ENCODE results near the gene ARFGEF2. TPM values are rescaled to one million over a fixed set of nuclear protein-coding genes. Genes with fewer than 3 reads are reported as not detected.

ARFGEF2 gene
- polyA plus RNA-seq, 1 donor (not counting 4 experiments of a cell fraction or from before 2014, with no cell fraction given), result 19.2 TPM

DNA sequence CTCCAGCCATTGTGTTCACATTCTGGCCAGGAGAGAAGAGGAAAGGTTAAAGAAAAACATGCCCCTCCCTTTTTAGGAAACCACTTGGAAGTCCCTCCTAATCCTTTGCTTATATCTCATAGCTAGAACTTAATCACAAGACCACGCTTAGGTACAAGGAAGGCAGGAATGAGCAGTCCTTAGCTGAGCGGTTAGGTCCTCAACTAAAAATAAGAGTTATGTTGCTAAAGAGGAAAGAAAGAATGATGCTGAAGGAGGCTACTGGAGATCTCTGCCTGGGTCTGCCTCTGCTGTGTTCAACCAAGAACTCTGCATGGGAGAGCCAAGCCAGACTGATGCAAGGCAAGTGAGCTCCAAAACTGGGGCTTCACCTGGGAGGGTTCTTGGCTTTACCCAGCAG is 11.6 kb upstream of the ARFGEF2 start:
- no peaks in the 10 kb centered on the region for H3K27me3 ChIP-seq (ENCODE audit: control insufficient read depth, extremely low read depth, insufficient read depth, low read length)
- no peaks in the 10 kb centered on the region for H3K79me2 ChIP-seq (ENCODE audit: control insufficient read depth, insufficient read depth, low read length)
- no peaks in the 10 kb centered on the region for H3K4me1 ChIP-seq (ENCODE audit: control insufficient read depth, extremely low read depth, insufficient read depth, low read length)
- no peaks in the 10 kb centered on the region for H4K20me1 ChIP-seq (ENCODE audit: control insufficient read depth, extremely low read depth, insufficient read depth, low read length)
- no peak overlapping the region for H3K9ac ChIP-seq (ENCODE audit: control insufficient read depth, extremely low read depth, insufficient read depth, low read length)
- FAIRE-seq (no peak), DNase-seq (ENCODE audit: low read depth, low spot score) (no peak)
- dilution Hi-C loops (cut with MboI; ENCODE audit: extremely low pct_ligation_motif_present, low sequenced_read_pairs), result loop anchor here (25.0 kb wide), 1 partner anchor 248 kb away; no protein-coding TSS in a partner anchor
- no peaks in the 10 kb centered on the region for H3K9me1 ChIP-seq (ENCODE audit: control insufficient read depth, extremely low read depth, insufficient read depth, low read length)
- no peak overlapping the region for H3K27ac ChIP-seq (ENCODE audit: control insufficient read depth, insufficient read depth, low read length)
- H3K36me3 ChIP-seq (ENCODE audit: control insufficient read depth in 2 of 2, extremely low read depth in 1 of 2, insufficient read depth in 2 of 2, low read length in 2 of 2), result no peaks in the 10 kb centered on the region
- H3K9me3 ChIP-seq (ENCODE audit: control insufficient read depth, low read depth, low read length), result no peaks in the 10 kb centered on the region
- no peak overlapping the region for H2AFZ ChIP-seq (ENCODE audit: control insufficient read depth, low read length)
- no peak overlapping the region for H3K4me3 ChIP-seq (ENCODE audit: control insufficient read depth in 2 of 3, extremely low read depth in 1 of 3, insufficient read depth in 2 of 3, low read depth in 1 of 3, low read length in 3 of 3)
- no peak overlapping the region for H3K4me2 ChIP-seq (ENCODE audit: control insufficient read depth, extremely low read depth, insufficient read depth, low read depth, low read length)
- TF ChIP-seq CTCF (optimal IDR thresholded peaks at IDR 0.05 in 1 of 3, IDR thresholded peaks at IDR 0.05 in 1 of 3, conservative IDR thresholded peaks at IDR 0.05 in 1 of 3; ENCODE audit: extremely low read depth in 1 of 3, insufficient read depth in 2 of 3, low read length in 3 of 3) (no peak), EZH2 (IDR thresholded peaks at IDR 0.05; ENCODE audit: low read length) (no peak)

DNA sequence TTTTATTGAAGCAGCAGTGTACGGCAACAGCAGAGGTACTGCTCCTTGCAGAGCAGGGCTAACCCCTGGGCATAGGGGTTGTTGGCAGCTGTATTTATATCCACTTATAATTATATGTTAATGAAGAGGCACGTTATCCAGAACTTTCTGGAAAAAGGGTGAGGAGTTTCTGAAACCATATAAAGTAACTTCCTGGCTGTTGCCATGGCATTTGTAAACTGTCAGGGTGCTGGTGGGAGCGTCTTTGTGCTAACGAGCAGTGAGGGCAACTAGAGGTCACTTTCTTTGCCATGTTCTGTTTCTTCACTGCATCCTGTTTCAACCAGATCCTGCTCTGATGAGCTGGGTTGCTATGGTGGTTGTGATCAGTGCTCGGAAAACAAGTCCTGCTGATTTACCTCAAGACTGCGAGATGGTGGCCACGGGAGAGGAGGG is 11.1 kb upstream of the ARFGEF2 start:
- no peaks in the 10 kb centered on the region for H3K9me3 ChIP-seq (ENCODE audit: control insufficient read depth, low read depth, low read length)
- no peak for DNase-seq (ENCODE audit: low read depth, low spot score)
- H3K36me3 ChIP-seq (ENCODE audit: control insufficient read depth in 2 of 2, extremely low read depth in 1 of 2, insufficient read depth in 2 of 2, low read length in 2 of 2), result no peaks in the 10 kb centered on the region
- no peak overlapping the region for H3K4me2 ChIP-seq (ENCODE audit: control insufficient read depth, extremely low read depth, insufficient read depth, low read depth, low read length)
- no peaks in the 10 kb centered on the region for H3K27me3 ChIP-seq (ENCODE audit: control insufficient read depth, extremely low read depth, insufficient read depth, low read length)
- H3K9ac ChIP-seq (ENCODE audit: control insufficient read depth, extremely low read depth, insufficient read depth, low read length), result no peak overlapping the region
- TF ChIP-seq CTCF (optimal IDR thresholded peaks at IDR 0.05 in 1 of 3, IDR thresholded peaks at IDR 0.05 in 1 of 3, conservative IDR thresholded peaks at IDR 0.05 in 1 of 3; ENCODE audit: extremely low read depth in 1 of 3, insufficient read depth in 2 of 3, low read length in 3 of 3) (no peak), EZH2 (IDR thresholded peaks at IDR 0.05; ENCODE audit: low read length) (no peak)
- no peak overlapping the region for H2AFZ ChIP-seq (ENCODE audit: control insufficient read depth, low read length)
- H3K9me1 ChIP-seq (ENCODE audit: control insufficient read depth, extremely low read depth, insufficient read depth, low read length), result no peaks in the 10 kb centered on the region
- H3K4me3 ChIP-seq (ENCODE audit: control insufficient read depth in 2 of 3, extremely low read depth in 1 of 3, insufficient read depth in 2 of 3, low read depth in 1 of 3, low read length in 3 of 3), result no peak overlapping the region
- H4K20me1 ChIP-seq (ENCODE audit: control insufficient read depth, extremely low read depth, insufficient read depth, low read length), result no peaks in the 10 kb centered on the region
- no peak for FAIRE-seq
- no peak overlapping the region for H3K27ac ChIP-seq (ENCODE audit: control insufficient read depth, insufficient read depth, low read length)
- no peaks in the 10 kb centered on the region for H3K79me2 ChIP-seq (ENCODE audit: control insufficient read depth, insufficient read depth, low read length)
- no peaks in the 10 kb centered on the region for H3K4me1 ChIP-seq (ENCODE audit: control insufficient read depth, extremely low read depth, insufficient read depth, low read length)
- dilution Hi-C loops (cut with MboI; ENCODE audit: extremely low pct_ligation_motif_present, low sequenced_read_pairs), result loop anchor here (25.0 kb wide), 1 partner anchor 248 kb away; no protein-coding TSS in a partner anchor

All from keratinocyte (primary cell).